NT2/D1 (cell line): ENCODE results near the gene EPHB3.

Experiments used
- SUZ12 ChIP-seq: IDR thresholded peaks from 2 replicates; pipeline ENCODE4 v1.6.1; 2011; ENCODE audit not compliant: insufficient read length, insufficient read depth; ENCODE audit errors: extremely low read depth
- YY1 ChIP-seq: IDR thresholded peaks from 2 replicates; pipeline ENCODE4 v1.6.1; 2011; ENCODE audit not compliant: insufficient read length, insufficient read depth
- ZNF274 ChIP-seq: IDR thresholded peaks from 2 replicates; pipeline ENCODE4 v1.6.1; 2011; ENCODE audit warnings: mild to moderate bottlenecking, low read depth, low read length

GRCh38 chr3:184602372-184603150, 41.0 kb downstream of the EPHB3 start:
- TF ChIP-seq ZNF274 (no peak), YY1 (no peak), SUZ12 (peak; percentile 33)
